Neuronal stem cell (in vitro differentiated cells): ENCODE results near the gene RPS19BP1.

Experiments used
- DNase-seq: peaks from one replicate; pipeline ENCODE4 v3.0.0-alpha.2; 2013; ENCODE audit warnings: low spot score
- H2AFZ ChIP-seq: one replicate; pipeline ENCODE4 v1.6.1; 2013; ENCODE audit warnings: mild to moderate bottlenecking, low read length, inconsistent platforms
- H2AK5ac ChIP-seq: 2 replicates; pipeline ENCODE4 v1.6.1; 2013; ENCODE audit warnings: low read depth, mild to moderate bottlenecking, inconsistent platforms, low read length, moderate library complexity, mixed read lengths
- H2BK120ac ChIP-seq: 2 replicates; pipeline ENCODE4 v1.6.1; 2013; ENCODE audit warnings: low read depth, mild to moderate bottlenecking, inconsistent platforms, low read length, moderate library complexity, mixed read lengths
- H2BK12ac ChIP-seq: one replicate; pipeline ENCODE4 v1.6.1; 2013; ENCODE audit warnings: low read length, inconsistent platforms
- H2BK15ac ChIP-seq: 2 replicates; pipeline ENCODE4 v1.6.1; 2013; ENCODE audit warnings: mild to moderate bottlenecking, low read length, inconsistent platforms, mixed read lengths
- H2BK5ac ChIP-seq: one replicate; pipeline ENCODE4 v1.6.1; 2013; ENCODE audit warnings: inconsistent platforms, mild to moderate bottlenecking, low read length, moderate library complexity
- H3K14ac ChIP-seq: one replicate; pipeline ENCODE4 v1.6.1; 2013; ENCODE audit warnings: low read length, inconsistent platforms
- H3K18ac ChIP-seq: 2 replicates; pipeline ENCODE4 v1.6.1; 2013; ENCODE audit warnings: low read length, inconsistent platforms
- H3K23ac ChIP-seq: 2 replicates; pipeline ENCODE4 v1.6.1; 2013; ENCODE audit warnings: low read depth, mild to moderate bottlenecking, mixed read lengths, low read length, inconsistent platforms; ENCODE audit not compliant: poor library complexity
- H3K27ac ChIP-seq: replicated peaks from 3 replicates; pipeline ENCODE4 v1.5.1; 2013; ENCODE audit warnings: low read length, inconsistent platforms
- H3K27me3 ChIP-seq, 3 experiments: 2 replicates each; pipeline ENCODE4 v1.6.1; 2013; ENCODE audit warnings: low read length in 3 of 3, mild to moderate bottlenecking in 2 of 3, inconsistent platforms in 1 of 3, low read depth in 1 of 3, mixed read lengths in 1 of 3, moderate library complexity in 1 of 3; ENCODE audit not compliant: control insufficient read depth in 3 of 3, insufficient read depth in 3 of 3
- H3K36me3 ChIP-seq, 2 donors: replicated peaks in 1 of 2; 2 replicates each; pipeline ENCODE4 v1.6.1; 2013; ENCODE audit warnings: low read length in 2 of 2; ENCODE audit not compliant: control insufficient read depth in 2 of 2, insufficient read depth in 2 of 2
- H3K4ac ChIP-seq: 2 replicates; pipeline ENCODE4 v1.6.1; 2013; ENCODE audit warnings: inconsistent platforms, mild to moderate bottlenecking, low read length, moderate library complexity
- H3K4me1 ChIP-seq, 2 donors: 1 replicate in 1 of 2; 2 replicates in 1 of 2; pipeline ENCODE4 v1.6.1; 2013; ENCODE audit warnings: low read length in 2 of 2, low read depth in 1 of 2; ENCODE audit not compliant: control insufficient read depth in 2 of 2, insufficient read depth in 1 of 2
- H3K4me2 ChIP-seq: one replicate; pipeline ENCODE4 v1.6.1; 2013; ENCODE audit warnings: mild to moderate bottlenecking, low read length, inconsistent platforms; ENCODE audit not compliant: insufficient read depth, poor library complexity, severe bottlenecking
- H3K4me3 ChIP-seq, 2 donors: 2 replicates each; pipeline ENCODE4 v1.5.1; 2013; ENCODE audit warnings: low read length in 2 of 2, mild to moderate bottlenecking in 2 of 2, inconsistent platforms in 1 of 2, moderate library complexity in 1 of 2
- H3K79me1 ChIP-seq: one replicate; pipeline ENCODE4 v1.6.1; 2013; ENCODE audit warnings: low read depth, mild to moderate bottlenecking, inconsistent platforms, low read length, moderate library complexity
- H3K9ac ChIP-seq: one replicate; pipeline ENCODE4 v1.6.1; 2013; ENCODE audit warnings: mild to moderate bottlenecking, low read depth, low read length, inconsistent platforms; ENCODE audit not compliant: poor library complexity
- H3K9me3 ChIP-seq, 2 donors: replicated peaks in 1 of 2; 2 replicates each; pipeline versions ENCODE3 to v1.6.1; 2013; ENCODE audit warnings: low read length in 2 of 2, mild to moderate bottlenecking in 2 of 2, inconsistent platforms in 1 of 2, low read depth in 1 of 2, mixed read lengths in 1 of 2, moderate library complexity in 1 of 2; ENCODE audit not compliant: control insufficient read depth in 2 of 2, insufficient read depth in 1 of 2
- H4K8ac ChIP-seq: one replicate; pipeline ENCODE4 v1.6.1; 2013; ENCODE audit warnings: low read depth, mild to moderate bottlenecking, inconsistent platforms, low read length, moderate library complexity
- H4K91ac ChIP-seq: one replicate; pipeline ENCODE4 v1.6.1; 2013; ENCODE audit warnings: low read length, low read depth, mild to moderate bottlenecking, inconsistent platforms; ENCODE audit not compliant: poor library complexity
- WGBS, 2 donors: extraction: QIAGEN DNeasy Blood & Tissue Kit; methylation state at CpG; one replicate each; pipeline ENCODE4 v1.1.7; 2013; ENCODE audit warnings: missing lambda C conversion rate in 2 of 2, mixed read lengths in 1 of 2; ENCODE audit not compliant: insufficient read length in 2 of 2, insufficient replicate concordance in 1 of 2; ENCODE audit errors: extremely low coverage in 2 of 2; 5-methylcytosine and 5-hydroxymethylcytosine counted together

Gene RPS19BP1

DNA sequence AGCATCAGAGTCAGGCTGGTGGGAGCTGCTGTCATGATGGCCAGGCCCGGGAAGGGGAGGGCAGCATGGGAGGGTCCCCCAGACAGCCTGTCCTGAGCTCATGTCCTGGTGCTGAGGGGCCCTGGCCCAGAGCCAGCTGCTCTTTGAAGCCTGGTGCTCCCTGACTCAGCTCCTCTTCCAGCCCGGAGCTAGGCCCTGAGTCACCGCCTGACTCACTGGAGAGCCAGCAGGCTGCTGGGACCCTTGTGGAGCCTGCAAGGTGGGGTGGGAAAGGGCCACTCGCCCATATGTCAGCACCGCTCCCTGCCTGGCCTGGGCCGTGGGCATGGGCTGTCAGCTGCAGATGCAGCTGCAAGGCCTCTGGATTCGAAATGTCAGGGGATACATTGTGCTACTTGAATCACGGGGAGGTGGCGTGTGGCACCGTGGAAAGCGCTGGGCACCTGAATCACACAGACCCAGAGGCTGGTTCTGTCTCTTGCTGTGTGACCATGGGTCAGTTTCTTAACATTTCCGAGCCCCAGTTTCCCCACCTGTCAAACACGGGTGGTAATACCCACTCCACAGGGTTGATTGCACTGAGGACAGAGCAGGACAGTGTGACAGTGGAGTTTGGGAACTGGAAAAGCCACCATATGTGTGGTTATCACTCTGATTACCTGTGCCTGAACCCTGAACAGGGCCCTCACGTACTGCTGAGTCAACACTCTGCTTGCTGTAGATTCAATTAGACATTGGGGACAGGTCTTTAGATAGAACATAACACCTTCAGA, 42.4 kb upstream of the RPS19BP1 start:
- Histone ChIP-seq H3K14ac (peak overlapping the region; percentile 14), H3K36me3 (no peaks in the 10 kb centered on the region), H4K91ac (no peak overlapping the region), H2BK12ac (no peak overlapping the region), H2BK15ac (no peak overlapping the region), H3K4me3 (no peak overlapping the region), H3K4me1 (peaks cover 0 to 3% of the 10 kb centered on the region in 2 donors), H2BK120ac (no peak overlapping the region), H2AK5ac (no peak overlapping the region), H3K23ac (peak overlapping the region; percentile 38), H3K27me3 (peaks cover 0 to 40% (median 2%) of the 10 kb centered on the region in 3 experiments), H3K27ac (no peak overlapping the region), H3K9me3 (no peaks in the 10 kb centered on the region), H3K4me2 (no peak overlapping the region), H3K18ac (peak overlapping the region; percentile 46), H3K9ac (no peak overlapping the region), H3K79me1 (no peaks in the 10 kb centered on the region), H2BK5ac (no peak overlapping the region), H2AFZ (no peak overlapping the region), H4K8ac (no peak overlapping the region), H3K4ac (no peak overlapping the region)
- DNase-seq = no peak
- no CpG with 5 or more reads among the region's 14 CpGs for whole genome bisulfite sequencing, 2 donors

DNA sequence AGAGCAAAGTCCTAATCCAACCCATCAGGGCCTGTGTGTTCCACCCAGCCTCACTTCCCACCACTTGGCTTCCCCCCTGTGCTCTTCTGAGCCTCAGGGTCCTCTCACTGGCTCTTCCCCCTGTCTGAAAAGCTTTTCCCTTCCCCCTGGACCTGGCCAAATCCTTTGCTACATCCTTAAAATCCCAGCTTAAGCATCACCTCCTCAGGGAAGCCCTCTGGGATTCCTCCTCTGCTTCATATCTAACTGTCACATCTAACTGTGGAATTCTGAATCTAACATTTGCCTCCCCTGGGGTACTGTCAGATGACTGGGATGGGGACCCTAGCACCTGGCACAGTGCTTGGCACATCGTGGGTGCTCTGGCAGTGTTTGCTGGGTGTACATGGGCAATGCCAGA, 39.0 kb upstream of the RPS19BP1 start:
- Histone ChIP-seq H3K4me3 (no peak overlapping the region), H3K27me3 (peaks cover 0 to 25% (median 0%) of the 10 kb centered on the region in 3 experiments), H2BK5ac (no peak overlapping the region), H4K91ac (no peak overlapping the region), H3K9me3 (no peaks in the 10 kb centered on the region), H3K4me2 (no peak overlapping the region), H3K23ac (no peak overlapping the region), H3K79me1 (no peaks in the 10 kb centered on the region), H2BK12ac (no peak overlapping the region), H2BK15ac (no peak overlapping the region), H3K14ac (no peak overlapping the region), H3K27ac (no peak overlapping the region), H3K18ac (no peak overlapping the region), H2AFZ (no peak overlapping the region), H4K8ac (no peak overlapping the region), H3K9ac (no peak overlapping the region), H3K4me1 (no peaks in the 10 kb centered on the region), H2AK5ac (no peak overlapping the region), H3K4ac (no peak overlapping the region), H3K36me3 (no peaks in the 10 kb centered on the region), H2BK120ac (no peak overlapping the region)
- WGBS, 2 donors = no CpG with 5 or more reads among the region's 1 CpG
- DNase-seq = no peak

DNA sequence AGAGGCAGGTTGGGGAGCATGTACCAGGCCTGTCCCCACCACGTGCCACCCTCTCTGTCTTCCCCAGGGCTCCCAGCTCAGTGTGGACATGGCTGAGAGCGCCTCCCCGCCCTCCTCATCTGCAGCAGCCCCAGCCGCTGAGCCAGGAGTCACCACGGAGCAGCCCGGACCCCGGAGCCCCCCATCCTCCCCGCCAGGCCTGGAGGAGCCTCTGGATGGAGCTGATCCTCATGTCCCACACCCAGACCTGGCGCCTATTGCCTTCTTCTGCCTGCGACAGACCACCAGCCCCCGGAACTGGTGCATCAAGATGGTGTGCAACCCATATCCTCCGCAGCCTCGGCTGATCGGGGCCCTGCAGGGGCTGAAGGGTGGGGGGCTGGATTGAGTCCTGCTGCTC, 38.1 kb upstream of the RPS19BP1 start, which contains the start of gene CACNA1I:
CACNA1I (plus strand) TSS at position 89 of the 400 bp plus-strand sequence; CDS start at position 89, 0 bp downstream.
- H3K27ac ChIP-seq = no peak within 1 kb of the TSS
- DNase-seq = no peak
- H3K9me3 ChIP-seq = peaks cover 0 to under 1% of the 10 kb centered on the region in 2 donors
- H3K36me3 ChIP-seq = no peaks in the 10 kb centered on the region
- H2BK5ac ChIP-seq = no peak within 1 kb of the TSS
- H2AFZ ChIP-seq = no peak within 1 kb of the TSS
- H3K23ac ChIP-seq = no peak within 1 kb of the TSS
- no peaks in the 10 kb centered on the region for H3K79me1 ChIP-seq
- H2BK120ac ChIP-seq = no peak within 1 kb of the TSS
- peak within 1 kb of the TSS; percentile 72 for H2AK5ac ChIP-seq
- no peaks in the 10 kb centered on the region for H3K4me1 ChIP-seq
- H2BK12ac ChIP-seq = no peak within 1 kb of the TSS
- H4K8ac ChIP-seq = no peak within 1 kb of the TSS
- H3K4me3 ChIP-seq = peak within 1 kb of the TSS in 1 of 2 donors; percentile 21
- peak within 1 kb of the TSS; percentile 15 for H3K9ac ChIP-seq
- WGBS, 2 donors = no CpG with 5 or more reads among the region's 14 CpGs
- no peak within 1 kb of the TSS for H3K4me2 ChIP-seq
- no peak within 1 kb of the TSS for H4K91ac ChIP-seq
- peak within 1 kb of the TSS; percentile 25 for H3K14ac ChIP-seq
- peak within 1 kb of the TSS; percentile 93 for H2BK15ac ChIP-seq
- peak within 1 kb of the TSS; percentile 63 for H3K18ac ChIP-seq
- no peak within 1 kb of the TSS for H3K4ac ChIP-seq
- H3K27me3 ChIP-seq = peaks cover 0 to 25% (median 0%) of the 10 kb centered on the region in 3 experiments

DNA sequence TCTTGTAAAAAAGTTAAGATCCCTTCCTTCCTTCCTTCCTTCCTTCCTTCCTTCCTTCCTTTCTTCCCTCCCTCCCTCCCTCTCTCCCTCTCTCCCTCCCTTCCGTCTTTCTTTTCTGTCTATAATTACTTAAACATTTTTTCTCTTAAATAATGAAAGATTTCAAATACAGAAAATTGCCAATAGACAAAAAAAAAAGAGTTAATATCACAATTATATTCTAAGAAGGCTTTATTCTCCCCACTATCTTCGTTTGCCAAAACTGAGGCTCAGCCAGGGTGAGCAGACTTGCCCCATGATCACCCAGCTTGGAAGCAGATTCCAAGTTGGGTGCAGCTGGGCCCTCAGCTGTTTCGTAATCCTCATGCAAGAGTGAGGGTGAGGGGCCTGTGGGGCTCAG, 37.7 kb upstream of the RPS19BP1 start:
- no peak overlapping the region for H3K27ac ChIP-seq
- peaks cover 0 to 2% of the 10 kb centered on the region in 2 donors for H3K9me3 ChIP-seq
- no peak overlapping the region for H3K4me2 ChIP-seq
- no peaks in the 10 kb centered on the region for H3K36me3 ChIP-seq
- no peak overlapping the region for H3K18ac ChIP-seq
- no peak overlapping the region for H2BK12ac ChIP-seq
- H4K8ac ChIP-seq = no peak overlapping the region
- H2AK5ac ChIP-seq = peak overlapping the region; percentile 72
- H2BK5ac ChIP-seq = no peak overlapping the region
- no CpG with 5 or more reads among the region's 3 CpGs for WGBS, 2 donors
- no peaks in the 10 kb centered on the region for H3K79me1 ChIP-seq
- H3K9ac ChIP-seq = peak overlapping the region; percentile 15
- no peak overlapping the region for H3K23ac ChIP-seq
- H4K91ac ChIP-seq = no peak overlapping the region
- no peak overlapping the region for H2BK15ac ChIP-seq
- H3K14ac ChIP-seq = peak overlapping the region; percentile 25
- no peak overlapping the region for H3K4ac ChIP-seq
- H2AFZ ChIP-seq = no peak overlapping the region
- no peaks in the 10 kb centered on the region for H3K4me1 ChIP-seq
- peaks cover 0 to 22% (median 0%) of the 10 kb centered on the region in 3 experiments for H3K27me3 ChIP-seq
- H3K4me3 ChIP-seq = no peak overlapping the region
- DNase-seq = no peak
- no peak overlapping the region for H2BK120ac ChIP-seq
